A549 (cell line): ENCODE measurements around the gene TMEM123. TPM values are rescaled to one million over a fixed set of nuclear protein-coding genes. Genes with fewer than 3 reads are reported as not detected.
"Not testable (repeated sequence)": the region's sequence is repeated elsewhere in the genome, so short reads cannot be mapped to it uniquely, and the experiment has no call there.

ENCODE experiments used
- ATAC-seq, 2 experiments: fragments of 200-7000 bp in 1 of 2; fragments of >200 bp in 1 of 2; cut with Nextera tagmentation in 1 of 2; cut with Tn5 transposase in 1 of 2; 3 replicates each; pipeline versions ENCODE4 v1.8.0 to v1.9.1; 2018 to 2020; ENCODE audit warnings: mild to moderate bottlenecking in 1 of 2, moderate library complexity in 1 of 2
- CTCF ChIA-PET: fragments of 300-600 bp; sonication (Branson Sonifier 250); formaldehyde crosslinking; extraction: SDS; loops from one replicate; lab custom pipeline; 2021; ENCODE audit warnings: antibody characterized with exemption, inconsistent platforms; lab: Yijun Ruan, JAX
- POLR2A ChIA-PET: fragments of 350-600 bp; formaldehyde crosslinking; extraction: SDS; loops from one replicate; lab custom pipeline; 2021; ENCODE audit warnings: antibody characterized with exemption, inconsistent platforms; lab: Yijun Ruan, JAX
- DNase-seq, 2 experiments: peaks; one replicate each; pipeline versions ENCODE4 v3.0.0 to v3.0.0-alpha.2; 2011 to 2016; ENCODE audit warnings: low read depth in 1 of 2, low spot score in 1 of 2
- FAIRE-seq: peaks from 2 replicates; lab custom pipeline; 2011; peaks lifted over from hg19 to GRCh38; lab: Jason Lieb, UNC
- H3K27ac ChIP-seq, 2 experiments: fragments of >200 bp; sonication (Bioruptor Twin); formaldehyde crosslinking; 3 replicates each; pipeline ENCODE4 v1.5.1; 2016 to 2017
- H3K4me1 ChIP-seq: fragments of >200 bp; sonication (Bioruptor Twin); formaldehyde crosslinking; 3 replicates; pipeline ENCODE4 v1.6.1; 2016
- H3K4me2 ChIP-seq: fragments of >200 bp; sonication (Bioruptor Twin); formaldehyde crosslinking; 3 replicates; pipeline ENCODE4 v1.6.1; 2016
- H3K4me3 ChIP-seq: fragments of >200 bp; sonication (Bioruptor Twin); formaldehyde crosslinking; 3 replicates; pipeline ENCODE4 v1.5.1; 2016
- H3K9me3 ChIP-seq: fragments of >200 bp; sonication (Bioruptor Twin); formaldehyde crosslinking; 3 replicates; pipeline ENCODE4 v1.6.1; 2016
- BHLHE40 ChIP-seq: IDR thresholded peaks from 2 replicates; pipeline ENCODE4 v1.6.1; 2012; ENCODE audit warnings: low read depth, low read length, inconsistent platforms
- CEBPB ChIP-seq, 2 experiments: fragments of >200 bp in 1 of 2; sonication (Bioruptor Twin) in 1 of 2; formaldehyde crosslinking in 1 of 2; IDR thresholded peaks; 2 replicates each; pipeline ENCODE4 v1.6.1; 2012 to 2016
- FOSL2 ChIP-seq, 2 experiments: fragments of 450-650 bp in 1 of 2; fragments of >200 bp in 1 of 2; sonication (Bioruptor Twin) in 1 of 2; formaldehyde crosslinking; IDR thresholded peaks; 2 replicates each; pipeline versions ENCODE4 v1.5.0 to v1.6.1; 2016 to 2020; ENCODE audit warnings: mild to moderate bottlenecking in 1 of 2, moderate library complexity in 1 of 2
- GATA3 ChIP-seq: IDR thresholded peaks from 2 replicates; pipeline ENCODE4 v1.6.1; 2012; ENCODE audit warnings: borderline replicate concordance
- HES2 ChIP-seq: fragments of >200 bp; sonication (Bioruptor Twin); formaldehyde crosslinking; IDR thresholded peaks from 2 replicates; pipeline ENCODE4 v1.6.1; 2016
- HMGXB4 ChIP-seq: fragments of 250-450 bp; sonication (Bioruptor Pico); IDR thresholded peaks from 2 replicates; pipeline ENCODE4 v1.5.0; 2021; ENCODE audit warnings: mild to moderate bottlenecking, moderate library complexity, borderline replicate concordance
- HOXB5 ChIP-seq: fragments of 250-450 bp; sonication (Bioruptor Pico); IDR thresholded peaks from 2 replicates; pipeline ENCODE4 v1.5.0; 2020; ENCODE audit warnings: mild to moderate bottlenecking, moderate library complexity
- JUN ChIP-seq, 2 experiments: fragments of >200 bp; sonication (Bioruptor Twin); formaldehyde crosslinking; IDR thresholded peaks; 2 replicates in 1 of 2; 3 replicates in 1 of 2; pipeline ENCODE4 v1.6.1; 2016 to 2017
- NFE2L2 ChIP-seq: fragments of 150-350 bp; conservative IDR thresholded peaks from 2 replicates; pipeline ENCODE4 v1.6.1; 2014; ENCODE audit warnings: low read length
- NPAS2 ChIP-seq: fragments of 250-450 bp; sonication (Bioruptor Pico); IDR thresholded peaks from 2 replicates; pipeline ENCODE4 v1.8.0; 2022; ENCODE audit warnings: mild to moderate bottlenecking, moderate library complexity, borderline replicate concordance
- PBX3 ChIP-seq: IDR thresholded peaks from 2 replicates; pipeline ENCODE4 v1.6.1; 2012
- POLR2AphosphoS2 ChIP-seq: conservative IDR thresholded peaks from 2 replicates; pipeline ENCODE4 v1.6.1; 2012; ENCODE audit warnings: low read length, improper control_type of control experiment, inconsistent platforms
- RARB ChIP-seq: fragments of 250-450 bp; sonication (Bioruptor Pico); IDR thresholded peaks from 2 replicates; pipeline ENCODE4 v1.8.0; 2021; ENCODE audit warnings: mild to moderate bottlenecking, moderate library complexity
- RCOR1 ChIP-seq: fragments of 150-350 bp; IDR thresholded peaks from 2 replicates; pipeline ENCODE4 v1.6.1; 2014; ENCODE audit warnings: antibody characterized with exemption, low read length, low read depth
- RFX5 ChIP-seq: fragments of 450-650 bp; IDR thresholded peaks from 2 replicates; pipeline ENCODE4 v1.7.1; 2014; ENCODE audit warnings: antibody characterized with exemption, mild to moderate bottlenecking, moderate library complexity
- RNF2 ChIP-seq: fragments of 200-600 bp; sonication (generic); IDR thresholded peaks from 2 replicates; pipeline ENCODE4 v1.6.1; 2016; ENCODE audit warnings: low read depth, mild to moderate bottlenecking, antibody characterized with exemption, moderate library complexity, borderline replicate concordance
- TFCP2L1 ChIP-seq: fragments of 250-450 bp; sonication (Bioruptor Pico); IDR thresholded peaks from 2 replicates; pipeline ENCODE4 v1.5.0; 2021; ENCODE audit warnings: mild to moderate bottlenecking
- TP53 ChIP-seq: fragments of 250-450 bp; sonication (Bioruptor Pico); IDR thresholded peaks from 2 replicates; pipeline ENCODE4 v1.5.0; 2021; ENCODE audit warnings: mild to moderate bottlenecking, moderate library complexity
- ZC3H11A ChIP-seq: fragments of 450-650 bp; IDR thresholded peaks from 2 replicates; pipeline ENCODE4 v1.6.1; 2014; ENCODE audit warnings: antibody characterized with exemption, mild to moderate bottlenecking
- ZSCAN20 ChIP-seq: fragments of 250-450 bp; sonication (Bioruptor Pico); IDR thresholded peaks from 2 replicates; pipeline ENCODE4 v1.8.0; 2022; ENCODE audit warnings: mild to moderate bottlenecking, moderate library complexity
- WGBS: methylation state at CpG from one replicate; pipeline ENCODE4 v1.1.6; 2017; ENCODE audit errors: missing lambda C conversion rate; 5-methylcytosine and 5-hydroxymethylcytosine counted together
- polyA plus RNA-seq, 4 experiments: library from polyadenylated mRNA; depleted of rRNA in 3 of 4; stranded (reverse); fragments of >200 nt; fragmentation: RNase III in 1 of 4; extraction: RNeasy Plus Mini Kit Qiagen cat#74134 plus additional on column Dnase treatment in 1 of 4; gene quantifications; 2 replicates in 3 of 4; 3 replicates in 1 of 4; pipeline ENCODE4 v1.2.3, GENCODE V29; 2011 to 2017

Gene TMEM123
- polyA plus RNA-seq, 2 of the 4 experiments (the other 2 are of a cell fraction) = 199 to 458 TPM

DNA sequence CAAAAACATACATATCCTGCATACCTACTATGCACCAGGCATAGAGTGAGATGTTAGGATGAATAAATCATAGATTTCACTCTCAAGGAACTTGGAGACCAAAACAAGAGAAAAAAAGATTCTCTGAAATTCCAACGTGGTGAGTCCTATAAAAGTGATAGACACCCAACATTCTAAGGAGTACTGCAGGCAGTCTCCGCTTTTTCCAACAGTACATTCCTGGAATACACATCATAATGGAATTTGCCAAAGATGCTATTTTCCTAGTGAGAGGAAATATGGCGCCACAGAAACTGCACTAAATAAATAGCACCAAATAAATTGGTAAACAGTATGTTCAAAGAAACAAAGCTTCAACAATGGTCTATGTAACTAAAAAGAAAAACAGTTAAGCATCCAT, 6.0 kb downstream of the TMEM123 start (continued):
- no peak for TF ChIP-seq BHLHE40
- no peak for TF ChIP-seq TP53
- TF ChIP-seq RFX5 = no peak

GRCh38 chr11:102444693-102445092, 7.9 kb downstream of the TMEM123 start:
- POLR2A ChIA-PET, FAIRE-seq, ATAC-seq: not testable (repeated sequence)

GRCh38 chr11:102444142-102444541, 8.4 kb downstream of the TMEM123 start:
- H3K4me2 ChIP-seq, FAIRE-seq, POLR2A ChIA-PET, H3K9me3 ChIP-seq, DNase-seq, H3K27ac ChIP-seq, ATAC-seq, H3K4me3 ChIP-seq, CTCF ChIA-PET: not testable (repeated sequence)
- H3K4me1 ChIP-seq = peaks cover 35% of the 10 kb centered on the region
- WGBS = 94% methylated on average over 4 of the region's 4 CpGs

More at GRCh38 chr11:102444693-102445092, 7.9 kb downstream of the TMEM123 start:
- DNase-seq, H3K4me3 ChIP-seq, H3K9me3 ChIP-seq, CTCF ChIA-PET, H3K27ac ChIP-seq, H3K4me2 ChIP-seq: not testable (repeated sequence)
- peaks cover 41% of the 10 kb centered on the region for H3K4me1 ChIP-seq
- 89% methylated on average over 5 of the region's 5 CpGs for WGBS

DNA sequence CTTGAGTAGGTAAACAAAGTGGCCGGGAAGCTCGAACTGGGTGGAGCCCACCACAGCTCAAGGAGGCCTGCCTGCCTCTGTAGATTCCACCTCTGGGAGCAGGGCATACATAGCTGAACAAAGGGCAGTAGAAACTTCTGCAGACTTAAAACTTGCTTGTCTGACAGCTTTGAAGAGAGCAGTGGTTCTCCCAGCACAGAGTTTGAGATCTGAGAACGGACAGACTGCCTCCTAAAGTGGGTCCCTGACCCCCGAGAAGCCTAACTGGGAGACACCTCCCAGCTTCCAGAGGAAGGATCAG, 13.6 kb downstream of the TMEM123 start:
- FAIRE-seq, H3K27ac ChIP-seq, H3K4me3 ChIP-seq, H3K4me2 ChIP-seq, ATAC-seq, H3K4me1 ChIP-seq, H3K9me3 ChIP-seq, POLR2A ChIA-PET, CTCF ChIA-PET, DNase-seq: not testable (repeated sequence)
- 73% methylated on average over 3 of the region's 4 CpGs for WGBS

DNA sequence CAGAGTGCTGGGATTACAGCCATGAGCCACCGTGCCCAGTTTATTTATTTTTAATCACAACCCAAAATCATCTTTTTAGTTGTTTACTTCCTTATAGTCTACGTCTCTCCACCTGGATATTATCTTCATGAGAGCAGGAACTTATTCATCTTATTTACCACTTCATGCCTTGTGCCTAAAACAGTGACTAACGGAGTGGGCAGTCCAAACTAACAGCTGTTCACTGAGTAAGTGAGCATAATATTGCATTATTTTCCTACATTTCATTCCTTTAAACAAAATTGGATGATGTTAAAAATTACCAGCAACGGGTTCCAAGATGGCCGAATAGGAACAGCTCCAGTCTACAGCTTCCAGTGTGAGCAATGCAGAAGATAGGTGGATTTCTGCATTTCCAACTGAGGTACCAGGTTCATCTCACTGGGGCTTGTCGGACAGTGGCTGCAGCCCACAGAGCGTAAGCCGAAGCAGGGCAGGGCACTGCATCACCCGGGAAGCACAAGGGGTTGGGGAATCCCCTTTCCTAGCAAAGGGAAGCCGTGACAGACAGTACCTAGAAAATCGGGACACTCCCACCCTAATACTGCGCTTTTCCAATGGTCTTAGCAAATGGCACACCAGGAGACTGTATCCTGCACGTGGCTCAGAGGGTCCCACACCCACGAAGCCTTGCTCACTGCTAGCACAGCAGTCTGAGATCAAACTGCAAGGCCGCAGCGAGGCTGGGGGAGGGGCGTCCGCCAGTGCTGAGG, 14.1 kb downstream of the TMEM123 start:
- no peak for ATAC-seq
- CTCF ChIA-PET = no interaction called here
- WGBS = 90% methylated on average over 14 of the region's 18 CpGs

More for the DNA sequence above, 14.1 kb downstream of the TMEM123 start:
- Histone ChIP-seq H3K9me3 (peaks cover 2% of the 10 kb centered on the region; the same call in 1 of the 3 replicates), H3K4me3 (no peak overlapping the region), H3K4me1 (no peaks in the 10 kb centered on the region), H3K27ac (no peak overlapping the region), H3K4me2 (no peak overlapping the region)
- FAIRE-seq = no peak
- TF ChIP-seq JUN (IDR thresholded peaks at IDR 0.05) (no peak), ZC3H11A (no peak), HMGXB4 (no peak), HOXB5 (no peak), POLR2AphosphoS2 (no peak), NFE2L2 (no peak), RCOR1 (no peak), FOSL2 (IDR thresholded peaks at IDR 0.05) (no peak), FOSL2 (CRISPR knock-in tag; IDR thresholded peaks at IDR 0.05) (no peak), NPAS2 (CRISPR knock-in tag) (no peak), CEBPB (IDR thresholded peaks at IDR 0.05) (no peak), TP53 (no peak), TFCP2L1 (no peak), BHLHE40 (no peak), ZSCAN20 (CRISPR knock-in tag) (no peak), PBX3 (no peak), HES2 (no peak), RARB (CRISPR knock-in tag) (no peak), RNF2 (no peak), GATA3 (no peak)
- POLR2A ChIA-PET = no interaction called here
- no peak for DNase-seq
